MM.1S (cell line): ENCODE measurements around the gene KCNQ4.

Experiments
- DNase-seq: peaks from one replicate; pipeline ENCODE4 v3.0.0-alpha.2; 2015
- H2AFZ ChIP-seq: fragments of 300-600 bp; sonication (generic); 2 replicates; pipeline ENCODE4 v1.6.0; 2016; ENCODE audit warnings: antibody characterized with exemption, low read length
- H3F3A ChIP-seq: fragments of 300-600 bp; sonication (generic); 2 replicates; pipeline ENCODE4 v1.6.1; 2016; ENCODE audit warnings: mild to moderate bottlenecking, antibody characterized with exemption, low read length, moderate library complexity, mixed read lengths; ENCODE audit not compliant: insufficient read depth
- H3K27ac ChIP-seq: fragments of 300-600 bp; sonication (generic); 2 replicates; pipeline ENCODE4 v1.5.1; 2016; ENCODE audit warnings: mild to moderate bottlenecking, low read length
- H3K27me3 ChIP-seq: fragments of 300-600 bp; sonication (generic); replicated peaks from 2 replicates; pipeline ENCODE4 v1.6.0; 2016; ENCODE audit warnings: low read length; ENCODE audit not compliant: insufficient read depth
- H3K36me3 ChIP-seq: fragments of 300-600 bp; sonication (generic); replicated peaks from 2 replicates; pipeline ENCODE4 v1.6.1; 2016; ENCODE audit warnings: mild to moderate bottlenecking, low read length, mixed read lengths; ENCODE audit not compliant: insufficient read depth
- H3K4me1 ChIP-seq: fragments of 300-600 bp; sonication (generic); 2 replicates; pipeline ENCODE4 v1.6.1; 2016; ENCODE audit warnings: low read length, mixed read lengths
- H3K4me2 ChIP-seq: fragments of 300-600 bp; sonication (generic); 2 replicates; pipeline ENCODE4 v1.6.0; 2016; ENCODE audit warnings: low read depth, low read length
- H3K4me3 ChIP-seq: fragments of 300-600 bp; sonication (generic); 2 replicates; pipeline ENCODE4 v1.5.1; 2016; ENCODE audit warnings: low read length, mixed read lengths
- H3K79me2 ChIP-seq: fragments of 300-600 bp; sonication (generic); 2 replicates; pipeline ENCODE4 v1.6.1; 2016; ENCODE audit warnings: mixed run types, low read length, mixed read lengths
- H3K9ac ChIP-seq: fragments of 300-600 bp; sonication (generic); 2 replicates; pipeline ENCODE4 v1.6.1; 2016; ENCODE audit warnings: low read length, mixed read lengths
- H3K9me2 ChIP-seq: fragments of 300-600 bp; sonication (generic); replicated peaks from 2 replicates; pipeline ENCODE4 v1.6.1; 2016; ENCODE audit warnings: mild to moderate bottlenecking, low read length, mixed read lengths; ENCODE audit not compliant: insufficient read depth
- H3K9me3 ChIP-seq: fragments of 300-600 bp; sonication (generic); replicated peaks from 2 replicates; pipeline ENCODE4 v1.6.1; 2016; ENCODE audit warnings: mild to moderate bottlenecking, low read length, mixed read lengths; ENCODE audit not compliant: insufficient read depth
- H4K20me1 ChIP-seq: fragments of 300-600 bp; sonication (generic); 2 replicates; pipeline ENCODE4 v1.6.1; 2016; ENCODE audit warnings: mild to moderate bottlenecking, low read length, moderate library complexity, mixed read lengths; ENCODE audit not compliant: insufficient read depth
- EZH2 ChIP-seq: fragments of 300-600 bp; sonication (generic); optimal IDR thresholded peaks from 2 replicates; pipeline ENCODE3; 2017; ENCODE audit warnings: low read depth, mild to moderate bottlenecking, antibody characterized with exemption, low read length, mixed read lengths
- EZH2phosphoT487 ChIP-seq: fragments of 300-600 bp; sonication (generic); IDR thresholded peaks from 2 replicates; pipeline ENCODE4 v1.6.1; 2018; ENCODE audit warnings: antibody characterized with exemption, low read length
- TF ChIP-seq, protein P1 (sequence below): fragments of 300-600 bp; sonication (generic); IDR thresholded peaks from 2 replicates; pipeline ENCODE4 v1.5.1; 2016; ENCODE audit warnings: antibody characterized with exemption, low read length, mixed read lengths

KCNQ4 gene

DNA sequence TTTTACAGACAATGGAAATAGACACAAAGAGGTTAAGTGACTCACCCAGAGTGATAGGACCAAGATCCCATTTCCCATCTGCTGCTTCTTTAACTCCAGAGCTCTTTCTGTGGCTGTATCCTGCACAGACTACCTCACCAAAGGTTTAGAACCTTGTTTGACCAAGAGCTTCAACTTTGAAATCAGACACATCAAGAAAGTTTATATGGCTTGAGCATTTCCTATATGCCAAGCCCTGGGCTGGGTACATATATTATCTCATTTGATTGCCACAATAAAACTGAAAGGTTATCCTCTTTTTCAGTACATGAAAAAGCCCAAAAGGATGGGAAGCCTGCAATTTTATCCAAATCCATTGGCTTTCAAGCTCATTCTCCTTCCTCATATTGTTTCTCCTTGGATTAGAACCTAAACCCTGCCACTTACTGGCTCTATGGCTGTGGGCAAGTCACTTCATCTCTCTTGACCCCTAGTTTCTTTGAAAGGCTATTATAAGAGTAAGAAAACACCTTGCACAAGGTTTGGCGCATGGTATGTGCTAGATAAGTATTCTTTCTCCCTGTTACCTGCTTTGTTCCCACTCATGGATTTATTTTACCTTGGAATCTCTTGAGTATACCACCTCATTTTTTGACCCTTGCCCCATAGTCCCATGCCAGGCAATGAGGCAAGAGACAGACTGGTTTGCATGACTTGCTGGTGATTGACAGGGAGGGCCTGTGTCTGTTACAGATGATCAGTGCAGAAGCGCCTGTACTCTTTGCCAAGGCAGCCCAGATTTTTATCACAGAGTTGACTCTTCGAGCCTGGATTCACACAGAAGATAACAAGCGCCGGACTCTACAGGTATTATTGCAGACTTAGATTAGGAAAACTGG, 34.5 kb upstream of the KCNQ4 start:
- Histone ChIP-seq H3K9me2 (no peaks in the 10 kb centered on the region), H3K9ac (no peak overlapping the region), H4K20me1 (no peaks in the 10 kb centered on the region), H3K27ac (no peak overlapping the region), H3K4me3 (no peak overlapping the region), H3K36me3 (no peaks in the 10 kb centered on the region), H3K9me3 (no peaks in the 10 kb centered on the region), H2AFZ (no peak overlapping the region), H3K79me2 (peaks cover 20% of the 10 kb centered on the region), H3K4me2 (no peak overlapping the region), H3F3A (no peaks in the 10 kb centered on the region), H3K4me1 (no peaks in the 10 kb centered on the region), H3K27me3 (no peaks in the 10 kb centered on the region)
- TF ChIP-seq, protein P1, sequence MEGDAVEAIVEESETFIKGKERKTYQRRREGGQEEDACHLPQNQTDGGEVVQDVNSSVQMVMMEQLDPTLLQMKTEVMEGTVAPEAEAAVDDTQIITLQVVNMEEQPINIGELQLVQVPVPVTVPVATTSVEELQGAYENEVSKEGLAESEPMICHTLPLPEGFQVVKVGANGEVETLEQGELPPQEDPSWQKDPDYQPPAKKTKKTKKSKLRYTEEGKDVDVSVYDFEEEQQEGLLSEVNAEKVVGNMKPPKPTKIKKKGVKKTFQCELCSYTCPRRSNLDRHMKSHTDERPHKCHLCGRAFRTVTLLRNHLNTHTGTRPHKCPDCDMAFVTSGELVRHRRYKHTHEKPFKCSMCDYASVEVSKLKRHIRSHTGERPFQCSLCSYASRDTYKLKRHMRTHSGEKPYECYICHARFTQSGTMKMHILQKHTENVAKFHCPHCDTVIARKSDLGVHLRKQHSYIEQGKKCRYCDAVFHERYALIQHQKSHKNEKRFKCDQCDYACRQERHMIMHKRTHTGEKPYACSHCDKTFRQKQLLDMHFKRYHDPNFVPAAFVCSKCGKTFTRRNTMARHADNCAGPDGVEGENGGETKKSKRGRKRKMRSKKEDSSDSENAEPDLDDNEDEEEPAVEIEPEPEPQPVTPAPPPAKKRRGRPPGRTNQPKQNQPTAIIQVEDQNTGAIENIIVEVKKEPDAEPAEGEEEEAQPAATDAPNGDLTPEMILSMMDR = no peak
- TF ChIP-seq EZH2phosphoT487 (no peak), EZH2 (no peak)
- DNase-seq = no peak

DNA sequence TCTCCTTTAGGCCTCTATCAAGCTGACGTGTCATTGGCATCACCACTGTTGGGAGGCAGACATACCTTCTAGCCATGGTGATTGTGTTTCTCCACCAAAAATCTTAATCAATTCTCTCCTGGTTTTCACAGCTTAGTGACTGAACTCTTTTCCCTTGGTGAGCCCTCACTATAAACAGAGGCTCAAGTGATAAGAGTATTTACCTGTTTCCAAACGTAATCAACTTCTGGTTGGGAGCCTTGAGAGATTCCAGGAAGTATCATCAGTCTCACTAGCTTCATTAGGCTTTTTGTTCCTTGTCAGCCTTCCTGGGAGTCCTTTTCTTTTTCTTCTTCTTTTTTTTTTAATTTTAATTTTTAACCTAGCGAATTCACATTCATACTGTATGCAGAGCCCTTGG, 33.8 kb upstream of the KCNQ4 start:
- H3K27ac ChIP-seq = no peak overlapping the region
- H3K9ac ChIP-seq = no peak overlapping the region
- no peaks in the 10 kb centered on the region for H3K9me2 ChIP-seq
- H3K36me3 ChIP-seq = peaks cover 3% of the 10 kb centered on the region; the same call in 1 of the 2 replicates
- H2AFZ ChIP-seq = no peak overlapping the region
- no peaks in the 10 kb centered on the region for H3K4me1 ChIP-seq
- H4K20me1 ChIP-seq = no peaks in the 10 kb centered on the region
- DNase-seq = no peak
- H3K9me3 ChIP-seq = no peaks in the 10 kb centered on the region
- H3K4me3 ChIP-seq = no peak overlapping the region
- peaks cover 13% of the 10 kb centered on the region for H3K79me2 ChIP-seq
- H3K4me2 ChIP-seq = no peak overlapping the region
- H3K27me3 ChIP-seq = no peaks in the 10 kb centered on the region
- H3F3A ChIP-seq = no peaks in the 10 kb centered on the region
- TF ChIP-seq, protein P1 = no peak
- TF ChIP-seq EZH2phosphoT487 = no peak

DNA sequence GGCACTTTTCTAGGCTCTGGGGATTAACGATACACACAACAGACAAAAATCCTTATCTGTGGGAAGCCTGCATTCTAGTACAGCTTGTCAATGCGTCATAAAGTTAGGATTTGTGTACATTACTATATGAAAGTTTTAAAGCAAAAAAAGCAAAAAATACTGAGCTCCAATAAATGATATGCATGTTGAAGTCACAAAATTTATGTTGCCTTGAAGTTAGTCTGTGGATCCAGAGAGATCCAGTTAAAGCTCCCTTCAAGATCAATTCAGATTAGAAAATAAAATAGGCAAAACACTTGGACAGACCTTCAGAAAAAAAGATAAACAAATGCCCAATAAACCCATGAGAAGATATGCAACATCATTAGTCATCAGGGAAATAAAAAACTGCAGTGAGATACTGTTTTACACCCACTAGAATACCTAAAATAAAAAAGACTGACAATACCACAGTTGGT, 33.1 kb upstream of the KCNQ4 start:
- Histone ChIP-seq H3K27me3 (no peaks in the 10 kb centered on the region), H3K79me2 (peaks cover 7% of the 10 kb centered on the region), H3K36me3 (peaks cover 3% of the 10 kb centered on the region; the same call in 1 of the 2 replicates), H3K9ac (no peak overlapping the region), H2AFZ (no peak overlapping the region), H3K4me1 (no peaks in the 10 kb centered on the region), H3K27ac (no peak overlapping the region), H3K9me2 (no peaks in the 10 kb centered on the region), H4K20me1 (no peaks in the 10 kb centered on the region), H3K4me2 (no peak overlapping the region), H3K9me3 (no peaks in the 10 kb centered on the region), H3F3A (no peaks in the 10 kb centered on the region), H3K4me3 (no peak overlapping the region)
- DNase-seq = no peak
- TF ChIP-seq, protein P1 = no peak
- no peak for TF ChIP-seq EZH2
- TF ChIP-seq EZH2phosphoT487 = no peak
